Sigmoid colon (tissue), 4 donors: ENCODE data around the gene CYBA.

Experiments used
- EP300 ChIP-seq, 4 donors: sonication (generic); formaldehyde crosslinking; IDR thresholded peaks; one replicate each; pipeline ENCODE4 v1.6.1; 2017; ENCODE audit warnings: antibody characterized with exemption in 4 of 4
- POLR2A ChIP-seq, 2 donors: fragments of 450-650 bp; IDR thresholded peaks; one replicate each; pipeline ENCODE4 v1.6.1; 2016; ENCODE audit warnings: antibody characterized with exemption in 2 of 2, mild to moderate bottlenecking in 2 of 2, moderate library complexity in 2 of 2
- POLR2AphosphoS5 ChIP-seq, 4 donors: sonication (generic); formaldehyde crosslinking; IDR thresholded peaks; one replicate each; pipeline ENCODE4 v1.6.1; 2017; ENCODE audit warnings: antibody characterized with exemption in 4 of 4
- TF ChIP-seq, protein P1 (sequence below), 4 experiments: fragments of 450-650 bp in 3 of 4; fragments of 200-600 bp in 1 of 4; IDR thresholded peaks; one replicate each; pipeline ENCODE4 v1.5.1; 2016 to 2019; ENCODE audit warnings: antibody characterized with exemption in 4 of 4, mild to moderate bottlenecking in 3 of 4, moderate library complexity in 2 of 4

DNA sequence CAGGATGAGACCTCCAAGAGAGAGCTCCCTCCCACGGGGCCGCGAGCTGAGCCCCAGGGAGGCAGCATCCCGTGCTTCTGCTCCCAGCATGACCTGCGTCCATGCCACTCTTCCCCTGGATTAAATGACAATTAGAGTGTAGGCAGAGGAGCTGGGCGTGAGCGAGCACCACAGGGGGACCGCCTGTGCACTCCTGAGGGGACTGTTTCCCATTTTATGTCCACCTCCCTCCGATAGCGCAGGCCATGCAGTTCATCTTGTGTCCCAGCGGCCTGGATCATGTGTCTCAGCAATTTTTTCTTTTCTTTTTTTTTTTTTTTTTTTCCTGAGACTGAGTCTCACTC is 18.3 kb downstream of the CYBA start:
- TF ChIP-seq, protein P1, sequence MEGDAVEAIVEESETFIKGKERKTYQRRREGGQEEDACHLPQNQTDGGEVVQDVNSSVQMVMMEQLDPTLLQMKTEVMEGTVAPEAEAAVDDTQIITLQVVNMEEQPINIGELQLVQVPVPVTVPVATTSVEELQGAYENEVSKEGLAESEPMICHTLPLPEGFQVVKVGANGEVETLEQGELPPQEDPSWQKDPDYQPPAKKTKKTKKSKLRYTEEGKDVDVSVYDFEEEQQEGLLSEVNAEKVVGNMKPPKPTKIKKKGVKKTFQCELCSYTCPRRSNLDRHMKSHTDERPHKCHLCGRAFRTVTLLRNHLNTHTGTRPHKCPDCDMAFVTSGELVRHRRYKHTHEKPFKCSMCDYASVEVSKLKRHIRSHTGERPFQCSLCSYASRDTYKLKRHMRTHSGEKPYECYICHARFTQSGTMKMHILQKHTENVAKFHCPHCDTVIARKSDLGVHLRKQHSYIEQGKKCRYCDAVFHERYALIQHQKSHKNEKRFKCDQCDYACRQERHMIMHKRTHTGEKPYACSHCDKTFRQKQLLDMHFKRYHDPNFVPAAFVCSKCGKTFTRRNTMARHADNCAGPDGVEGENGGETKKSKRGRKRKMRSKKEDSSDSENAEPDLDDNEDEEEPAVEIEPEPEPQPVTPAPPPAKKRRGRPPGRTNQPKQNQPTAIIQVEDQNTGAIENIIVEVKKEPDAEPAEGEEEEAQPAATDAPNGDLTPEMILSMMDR (IDR thresholded peaks at IDR 0.05): no peak
- TF ChIP-seq POLR2A (IDR thresholded peaks at IDR 0.05) (no peak), POLR2AphosphoS5 (IDR thresholded peaks at IDR 0.05) (no peak), EP300 (IDR thresholded peaks at IDR 0.05) (no peak)
